Keratinocyte (primary cell): Measurements from ENCODE around the gene KCNG2. TPM values are rescaled to one million over a fixed set of nuclear protein-coding genes. Genes with fewer than 3 reads are reported as not detected.

Experiments
- DNase-seq: peaks from one replicate; pipeline ENCODE4 v3.0.0-alpha.2; 2011; ENCODE audit warnings: low read depth, missing footprints, low spot score
- FAIRE-seq: peaks from 2 replicates; lab custom pipeline; 2011; peaks lifted over from hg19 to GRCh38; lab: Jason Lieb, UNC
- H2AFZ ChIP-seq: 2 replicates; pipeline ENCODE4 v1.6.0; 2012; ENCODE audit warnings: low read length, control low read depth, inconsistent platforms; ENCODE audit not compliant: control insufficient read depth
- H3K27ac ChIP-seq: 2 replicates; pipeline ENCODE4 v1.5.1; 2011; ENCODE audit warnings: low read length; ENCODE audit not compliant: control insufficient read depth, insufficient read depth
- H3K27me3 ChIP-seq: 3 replicates; pipeline ENCODE4 v1.6.0; 2011; ENCODE audit warnings: low read length; ENCODE audit not compliant: control insufficient read depth, insufficient read depth; ENCODE audit errors: extremely low read depth
- H3K36me3 ChIP-seq, 2 experiments: 2 replicates in 1 of 2; 3 replicates in 1 of 2; pipeline ENCODE4 v1.5.1; 2011; ENCODE audit warnings: low read length in 2 of 2, mild to moderate bottlenecking in 1 of 2; ENCODE audit not compliant: control insufficient read depth in 2 of 2, insufficient read depth in 2 of 2; ENCODE audit errors: extremely low read depth in 1 of 2
- H3K4me1 ChIP-seq: 3 replicates; pipeline ENCODE4 v1.5.1; 2011; ENCODE audit warnings: low read length; ENCODE audit not compliant: control insufficient read depth, insufficient read depth; ENCODE audit errors: extremely low read depth
- H3K4me2 ChIP-seq: 3 replicates; pipeline ENCODE4 v1.6.0; 2011; ENCODE audit warnings: low read depth, low read length; ENCODE audit not compliant: control insufficient read depth, insufficient read depth; ENCODE audit errors: extremely low read depth
- H3K4me3 ChIP-seq, 3 experiments: fragments of 200-600 bp in 1 of 3; sonication (generic) in 1 of 3; 2 replicates in 2 of 3; 3 replicates in 1 of 3; pipeline ENCODE4 v1.5.1; 2011 to 2016; ENCODE audit warnings: low read length in 3 of 3, mild to moderate bottlenecking in 3 of 3, control low read depth in 2 of 3, inconsistent platforms in 1 of 3, low read depth in 1 of 3, mixed read lengths in 1 of 3, mixed run types in 1 of 3, moderate library complexity in 1 of 3; ENCODE audit not compliant: control insufficient read depth in 2 of 3, insufficient read depth in 2 of 3; ENCODE audit errors: extremely low read depth in 1 of 3
- H3K79me2 ChIP-seq: 2 replicates; pipeline ENCODE4 v1.6.0; 2012; ENCODE audit warnings: low read length; ENCODE audit not compliant: control insufficient read depth, insufficient read depth
- H3K9ac ChIP-seq: 3 replicates; pipeline ENCODE4 v1.6.0; 2011; ENCODE audit warnings: low read length; ENCODE audit not compliant: control insufficient read depth, insufficient read depth; ENCODE audit errors: extremely low read depth
- H3K9me1 ChIP-seq: 3 replicates; pipeline ENCODE4 v1.6.0; 2011; ENCODE audit warnings: low read length; ENCODE audit not compliant: control insufficient read depth, insufficient read depth; ENCODE audit errors: extremely low read depth
- H3K9me3 ChIP-seq: 2 replicates; pipeline ENCODE4 v1.5.1; 2012; ENCODE audit warnings: low read depth, low read length; ENCODE audit not compliant: control insufficient read depth
- H4K20me1 ChIP-seq: 3 replicates; pipeline ENCODE4 v1.6.0; 2011; ENCODE audit warnings: low read length; ENCODE audit not compliant: control insufficient read depth, insufficient read depth; ENCODE audit errors: extremely low read depth
- CTCF ChIP-seq, 3 experiments: IDR thresholded peaks in 1 of 3; conservative IDR thresholded peaks in 1 of 3; optimal IDR thresholded peaks in 1 of 3; 2 replicates in 2 of 3; 3 replicates in 1 of 3; pipeline versions ENCODE3 to v1.5.1; 2011; ENCODE audit warnings: low read length in 3 of 3, mild to moderate bottlenecking in 3 of 3, moderate library complexity in 2 of 3, control low read depth in 1 of 3, inconsistent platforms in 1 of 3; ENCODE audit not compliant: insufficient read depth in 2 of 3; ENCODE audit errors: extremely low read depth in 1 of 3
- EZH2 ChIP-seq: IDR thresholded peaks from one replicate; pipeline ENCODE4 v1.6.1; 2012; ENCODE audit warnings: inconsistent platforms, mild to moderate bottlenecking, low read length, moderate library complexity
- dilution Hi-C: fragments of 300-500 bp; cut with MboI; formaldehyde crosslinking; loops from one replicate; pipeline ENCODE4 v1.7.0; 2020; ENCODE audit warnings: low sequenced_read_pairs; ENCODE audit not compliant: extremely low pct_ligation_motif_present
- polyA plus RNA-seq, 5 experiments: library from polyadenylated mRNA; depleted of rRNA in 3 of 5; stranded (reverse) in 3 of 5; stranded (forward) in 1 of 5; unstranded in 1 of 5; fragments of >200 nt; gene quantifications; 1 replicate in 1 of 5; 2 replicates in 3 of 5; 3 replicates in 1 of 5; pipeline versions ENCODE4 v1.2.1 to v1.2.3, GENCODE V29; 2011 to 2012; ENCODE audit warnings: missing spikeins in 2 of 5, low read depth in 1 of 5, low replicate concordance in 1 of 5

KCNG2 gene
- polyA plus RNA-seq, 1 donor (not counting 4 experiments of a cell fraction or from before 2014, with no cell fraction given): not detected

GRCh38 chr18:79756143-79756500 is 41.6 kb upstream of the KCNG2 start:
- dilution Hi-C loops: no loop called here
- DNase-seq (no peak), FAIRE-seq (no peak)
- peaks cover 6% of the 10 kb centered on the region for H4K20me1 ChIP-seq
- no peaks in the 10 kb centered on the region for H3K9me3 ChIP-seq
- TF ChIP-seq CTCF (optimal IDR thresholded peaks at IDR 0.05 in 1 of 3, IDR thresholded peaks at IDR 0.05 in 1 of 3, conservative IDR thresholded peaks at IDR 0.05 in 1 of 3; ENCODE audit: extremely low read depth in 1 of 3, insufficient read depth in 2 of 3, low read length in 3 of 3): no peak
- TF ChIP-seq EZH2: no peak
- H3K79me2 ChIP-seq: no peaks in the 10 kb centered on the region
- H2AFZ ChIP-seq: no peak overlapping the region
- no peak overlapping the region for H3K4me2 ChIP-seq
- peaks cover 5 to 11% of the 10 kb centered on the region in 2 experiments for H3K36me3 ChIP-seq
- no peaks in the 10 kb centered on the region for H3K9me1 ChIP-seq
- H3K4me3 ChIP-seq: no peak overlapping the region
- no peaks in the 10 kb centered on the region for H3K4me1 ChIP-seq
- no peak overlapping the region for H3K27ac ChIP-seq
- no peak overlapping the region for H3K9ac ChIP-seq
- no peaks in the 10 kb centered on the region for H3K27me3 ChIP-seq

- FAIRE-seq (no peak), DNase-seq (no peak)
- dilution Hi-C loops: no loop called here
- H3K79me2 ChIP-seq: no peaks in the 10 kb centered on the region
- no peak overlapping the region for H3K9ac ChIP-seq
- H3K9me3 ChIP-seq: no peaks in the 10 kb centered on the region
- no peaks in the 10 kb centered on the region for H3K9me1 ChIP-seq
- TF ChIP-seq EZH2 (no peak), CTCF (optimal IDR thresholded peaks at IDR 0.05 in 1 of 3, IDR thresholded peaks at IDR 0.05 in 1 of 3, conservative IDR thresholded peaks at IDR 0.05 in 1 of 3; ENCODE audit: extremely low read depth in 1 of 3, insufficient read depth in 2 of 3, low read length in 3 of 3) (no peak)
- H3K4me3 ChIP-seq: no peak overlapping the region
- peaks cover 3% of the 10 kb centered on the region for H4K20me1 ChIP-seq
- H3K4me1 ChIP-seq: no peaks in the 10 kb centered on the region
- H3K27me3 ChIP-seq: no peaks in the 10 kb centered on the region
- no peak overlapping the region for H2AFZ ChIP-seq
- no peak overlapping the region for H3K27ac ChIP-seq
- H3K36me3 ChIP-seq: peaks cover 5 to 11% of the 10 kb centered on the region in 2 experiments
- no peak overlapping the region for H3K4me2 ChIP-seq
Measured at GRCh38 chr18:79756826-79757225, 40.9 kb upstream of the KCNG2 start.
